GM13976 (cell line): ENCODE results near the gene VOPP1.
A peak's percentile ranks its signal among the peaks of the same experiment; 100 is the strongest.

Experiments
- DNase-seq: peaks from one replicate; pipeline ENCODE4 v3.0.0; 2012; ENCODE audit warnings: low spot score
- CTCF ChIP-seq: IDR thresholded peaks from 2 replicates; pipeline ENCODE4 v1.5.1; 2012; ENCODE audit warnings: borderline replicate concordance, mild to moderate bottlenecking; ENCODE audit not compliant: insufficient read depth; ENCODE audit errors: extremely low read depth, missing control alignments, control extremely low read depth
- in situ Hi-C: fragments of 300-500 bp; cut with MboI; formaldehyde crosslinking; loops from one replicate; pipeline ENCODE4 v1.12.0; 2022; ENCODE audit warnings: low sequenced_read_pairs, mixed read lengths, inconsistent platforms; ENCODE audit not compliant: unreplicated experiment

Gene VOPP1

GRCh38 chr7:55570218-55570873 lies 2.0 kb downstream of the VOPP1 start:
- DNase-seq, result peak; percentile 73
- TF ChIP-seq CTCF, result no peak
- in situ Hi-C loops, result no loop called here

GRCh38 chr7:55569797-55570196 lies 2.5 kb downstream of the VOPP1 start:
- DNase-seq, result no peak
- in situ Hi-C loops, result no loop called here
- no peak for TF ChIP-seq CTCF

GRCh38 chr7:55569269-55569663 lies 3.0 kb downstream of the VOPP1 start:
- no peak for TF ChIP-seq CTCF
- DNase-seq, result no peak
- in situ Hi-C loops, result no loop called here

GRCh38 chr7:55568613-55569268 lies 3.6 kb downstream of the VOPP1 start:
- DNase-seq, result no peak
- in situ Hi-C loops, result no loop called here
- no peak for TF ChIP-seq CTCF

GRCh38 chr7:55567571-55567970 lies 4.7 kb downstream of the VOPP1 start:
- DNase-seq, result no peak
- in situ Hi-C loops, result no loop called here
- no peak for TF ChIP-seq CTCF

- in situ Hi-C loops, result no loop called here
- DNase-seq, result no peak
- no peak for TF ChIP-seq CTCF
These were observed 6.6 kb downstream of the VOPP1 start for GRCh38 chr7:55565681-55566080.
